ENCODE results near the gene NRCAM.

- TF ChIP-seq CTCF (IDR thresholded peaks at IDR 0.05; ENCODE audit: low read length) (no peak), EZH2 (optimal IDR thresholded peaks at IDR 0.05; ENCODE audit: low read depth, low read length) (no peak), EZH2phosphoT487 (IDR thresholded peaks at IDR 0.05; ENCODE audit: low read length) (no peak)
Observed at GRCh38 chr7:108189733-108190388, 266.4 kb downstream of the NRCAM start.

Data from MM.1S (cell line).